Thoracic aorta (tissue), 2 donors: ENCODE data around the gene PARG. TPM values are rescaled to one million over a fixed set of nuclear protein-coding genes. Genes with fewer than 3 reads are reported as not detected.
"Not testable (repeated sequence)": the region's sequence is repeated elsewhere in the genome, so short reads cannot be mapped to it uniquely, and the experiment has no call there.

Source experiments
- ATAC-seq: fragments of 150-250 bp; one replicate; pipeline ENCODE4 v1.8.0; 2017; ENCODE audit warnings: low read depth; ENCODE audit not compliant: insufficient number of reproducible peaks, low FRiP score
- DNase-seq: peaks from one replicate; pipeline ENCODE4 v3.0.0-alpha.2; 2020; ENCODE audit warnings: low spot score
- H3K27ac ChIP-seq, 2 donors: fragments of 200-600 bp; sonication (generic); 1 replicate in 1 of 2; 2 replicates in 1 of 2; pipeline ENCODE4 v1.5.1; 2016; ENCODE audit warnings: mild to moderate bottlenecking in 2 of 2, moderate library complexity in 2 of 2
- H3K27me3 ChIP-seq: fragments of 200-600 bp; sonication (generic); replicated peaks from 2 replicates; pipeline ENCODE4 v1.6.0; 2016; ENCODE audit warnings: mild to moderate bottlenecking; ENCODE audit not compliant: insufficient read depth
- H3K36me3 ChIP-seq: fragments of 200-600 bp; sonication (generic); one replicate; pipeline ENCODE4 v1.5.1; 2016
- H3K4me1 ChIP-seq, 2 donors: fragments of 200-600 bp; sonication (generic); 1 replicate in 1 of 2; 2 replicates in 1 of 2; pipeline versions ENCODE4 v1.5.1 to v1.6.0; 2016; ENCODE audit warnings: low read depth in 2 of 2, mild to moderate bottlenecking in 1 of 2; ENCODE audit not compliant: control insufficient read depth in 1 of 2
- H3K4me3 ChIP-seq: fragments of 200-600 bp; sonication (generic); 2 replicates; pipeline ENCODE4 v1.5.1; 2016; ENCODE audit warnings: mild to moderate bottlenecking
- H3K9me3 ChIP-seq: fragments of 200-600 bp; sonication (generic); 2 replicates; pipeline ENCODE4 v1.5.1; 2016
- total RNA-seq, 2 donors: library from RNA; depleted of rRNA; stranded (reverse); fragments of >200 nt; gene quantifications; one replicate each; pipeline versions ENCODE4 v1.1.0 to v1.2.3, GENCODE V29; 2016
- TF ChIP-seq, protein P1 (sequence below): fragments of 200-600 bp; sonication (generic); IDR thresholded peaks from one replicate; pipeline ENCODE4 v1.5.1; 2019; ENCODE audit warnings: antibody characterized with exemption

PARG gene
- total RNA-seq, 2 donors from 2014 or later = 24.0 to 62.9 TPM

DNA sequence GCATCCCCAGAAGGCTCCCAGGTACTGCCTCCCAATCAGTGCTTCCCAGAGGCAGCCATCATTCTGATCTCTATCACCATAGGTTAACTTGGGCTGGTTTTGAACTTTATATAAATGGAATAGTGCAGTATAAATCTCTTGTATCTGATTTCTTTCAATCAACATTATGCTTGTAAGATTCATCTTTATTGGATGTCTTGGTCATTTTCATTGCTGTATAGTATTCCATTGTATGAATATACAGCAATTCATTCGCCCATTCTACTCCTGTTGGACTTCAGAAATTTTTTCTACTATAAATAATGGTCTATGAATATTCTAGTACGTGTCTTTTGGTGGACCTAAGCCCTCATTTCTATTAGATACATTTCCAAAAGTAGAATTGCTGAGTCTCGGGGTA lies 163.6 kb downstream of the PARG start:
- Histone ChIP-seq H3K27me3 (no peaks in the 10 kb centered on the region), H3K27ac (no peak overlapping the region), H3K4me3 (no peak overlapping the region), H3K9me3 (no peaks in the 10 kb centered on the region), H3K4me1 (no peaks in the 10 kb centered on the region), H3K36me3 (no peaks in the 10 kb centered on the region)
- TF ChIP-seq, protein P1, sequence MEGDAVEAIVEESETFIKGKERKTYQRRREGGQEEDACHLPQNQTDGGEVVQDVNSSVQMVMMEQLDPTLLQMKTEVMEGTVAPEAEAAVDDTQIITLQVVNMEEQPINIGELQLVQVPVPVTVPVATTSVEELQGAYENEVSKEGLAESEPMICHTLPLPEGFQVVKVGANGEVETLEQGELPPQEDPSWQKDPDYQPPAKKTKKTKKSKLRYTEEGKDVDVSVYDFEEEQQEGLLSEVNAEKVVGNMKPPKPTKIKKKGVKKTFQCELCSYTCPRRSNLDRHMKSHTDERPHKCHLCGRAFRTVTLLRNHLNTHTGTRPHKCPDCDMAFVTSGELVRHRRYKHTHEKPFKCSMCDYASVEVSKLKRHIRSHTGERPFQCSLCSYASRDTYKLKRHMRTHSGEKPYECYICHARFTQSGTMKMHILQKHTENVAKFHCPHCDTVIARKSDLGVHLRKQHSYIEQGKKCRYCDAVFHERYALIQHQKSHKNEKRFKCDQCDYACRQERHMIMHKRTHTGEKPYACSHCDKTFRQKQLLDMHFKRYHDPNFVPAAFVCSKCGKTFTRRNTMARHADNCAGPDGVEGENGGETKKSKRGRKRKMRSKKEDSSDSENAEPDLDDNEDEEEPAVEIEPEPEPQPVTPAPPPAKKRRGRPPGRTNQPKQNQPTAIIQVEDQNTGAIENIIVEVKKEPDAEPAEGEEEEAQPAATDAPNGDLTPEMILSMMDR = no peak
- ATAC-seq (no peak), DNase-seq (no peak)

DNA sequence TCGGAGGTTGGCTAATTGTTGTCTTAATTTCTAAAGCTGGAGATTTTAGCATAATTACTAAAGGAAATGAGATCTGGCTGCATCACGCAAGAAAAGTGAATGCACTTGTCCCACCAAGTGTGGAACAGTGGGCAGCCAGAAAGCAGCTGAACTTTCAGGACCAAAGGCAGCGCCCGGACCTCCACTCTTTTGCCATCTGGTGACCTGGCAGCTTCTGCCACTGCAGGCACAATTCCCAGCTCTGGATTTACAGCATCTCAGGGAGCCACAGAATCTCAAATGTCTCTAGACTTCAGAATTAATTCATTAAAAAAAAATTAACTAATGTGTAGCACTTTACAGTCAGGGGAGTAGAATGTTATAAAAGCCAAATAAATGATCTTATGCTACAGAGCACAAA lies 165.0 kb downstream of the PARG start:
- DNase-seq (no peak), ATAC-seq (no peak)
- H3K4me1 ChIP-seq = no peaks in the 10 kb centered on the region
- H3K27ac ChIP-seq = no peak overlapping the region
- no peaks in the 10 kb centered on the region for H3K27me3 ChIP-seq
- H3K9me3 ChIP-seq = no peaks in the 10 kb centered on the region
- no peak overlapping the region for H3K4me3 ChIP-seq
- H3K36me3 ChIP-seq = no peaks in the 10 kb centered on the region
- TF ChIP-seq, protein P1 = no peak

DNA sequence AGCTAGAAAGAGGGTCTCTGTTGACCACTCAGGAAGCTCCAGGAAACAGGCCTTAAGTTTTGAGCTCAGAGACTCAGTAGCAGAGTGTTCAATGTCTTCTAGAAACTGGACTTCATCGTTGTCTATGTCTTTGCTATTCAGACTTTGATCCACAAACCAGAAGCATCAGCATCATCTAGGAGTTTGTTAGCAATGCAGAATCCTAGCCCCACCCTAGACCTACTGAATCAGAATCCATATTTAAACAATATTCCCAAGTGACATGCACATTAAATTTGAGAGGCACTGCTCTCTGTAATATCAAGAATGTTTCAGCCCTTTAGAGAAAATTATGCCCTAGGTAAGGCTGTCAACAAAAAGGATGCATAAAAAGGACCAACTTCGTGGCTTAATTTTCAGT lies 166.8 kb downstream of the PARG start:
- Histone ChIP-seq H3K27ac (no peak overlapping the region), H3K36me3 (no peaks in the 10 kb centered on the region), H3K4me3 (no peak overlapping the region), H3K4me1 (no peaks in the 10 kb centered on the region), H3K9me3 (no peaks in the 10 kb centered on the region), H3K27me3 (no peaks in the 10 kb centered on the region)
- TF ChIP-seq, protein P1 = no peak
- DNase-seq = no peak
- ATAC-seq = no peak

DNA sequence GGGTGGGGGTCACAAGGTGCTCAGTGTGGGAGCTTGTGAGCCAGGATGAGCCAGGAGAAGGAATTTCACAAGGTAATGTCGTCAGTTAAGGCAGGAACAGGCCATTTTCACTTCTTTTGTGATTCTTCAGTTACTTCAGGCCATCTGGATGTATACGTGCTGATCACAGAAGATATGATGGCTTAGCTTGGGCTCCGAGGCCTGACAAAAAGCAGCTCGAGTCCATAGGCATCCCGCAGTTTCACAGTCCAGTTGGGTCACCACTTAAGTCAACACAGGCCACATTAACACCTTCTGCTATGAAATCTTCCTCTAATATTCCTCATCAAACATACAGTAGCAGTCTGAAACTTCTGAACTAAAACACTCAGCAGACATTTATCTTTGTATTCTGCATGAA lies 168.9 kb downstream of the PARG start:
- H3K36me3 ChIP-seq = not testable (repeated sequence)

DNA sequence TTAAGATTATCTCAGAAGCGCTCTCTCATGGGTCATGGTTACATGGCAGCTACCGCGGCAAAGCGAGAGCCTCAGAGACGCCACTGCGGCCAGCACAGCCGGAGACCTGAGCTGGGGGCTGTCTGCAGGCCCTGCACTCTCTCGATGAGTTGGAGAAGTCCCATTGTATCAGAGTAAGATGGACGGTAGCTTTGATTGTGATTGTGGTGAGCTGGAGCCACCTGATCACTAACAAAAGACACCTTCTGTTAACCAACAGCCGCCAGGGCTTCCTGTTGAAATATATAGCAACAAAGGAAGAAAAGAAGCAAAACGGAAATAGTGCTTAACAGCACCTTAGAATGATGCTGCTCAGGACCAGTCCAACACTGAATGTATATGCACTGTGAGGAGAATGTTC lies 170.8 kb downstream of the PARG start:
- not testable (repeated sequence) for H3K27me3 ChIP-seq, DNase-seq, ATAC-seq, H3K9me3 ChIP-seq, H3K36me3 ChIP-seq, H3K27ac ChIP-seq, H3K4me1 ChIP-seq, H3K4me3 ChIP-seq

More for the DNA sequence above, 168.9 kb downstream of the PARG start:
- not testable (repeated sequence) for H3K27ac ChIP-seq, H3K4me1 ChIP-seq, H3K27me3 ChIP-seq, DNase-seq, ATAC-seq, H3K9me3 ChIP-seq, H3K4me3 ChIP-seq

DNA sequence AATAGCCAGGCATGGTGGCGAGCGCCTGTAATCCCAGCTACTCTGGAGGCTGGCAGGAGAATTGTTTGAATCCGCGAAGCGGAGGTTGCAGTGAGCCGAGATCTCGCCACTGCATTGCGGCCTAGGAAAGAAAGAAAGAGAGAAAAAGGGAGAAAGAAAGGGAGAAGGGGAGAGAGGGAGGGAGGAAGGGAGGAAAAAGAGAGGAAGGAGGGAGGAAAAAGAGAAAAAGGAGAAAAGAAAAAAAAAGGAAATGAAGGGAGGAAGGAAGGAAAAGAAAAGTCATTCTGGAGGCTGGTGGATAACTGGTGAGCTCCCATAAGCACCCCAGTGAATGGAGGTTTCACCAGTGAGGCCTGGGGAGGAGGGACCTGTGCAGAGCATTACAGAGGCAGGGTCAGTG lies 172.1 kb downstream of the PARG start:
- no peak overlapping the region for H3K4me3 ChIP-seq
- TF ChIP-seq, protein P1 = no peak
- H3K27ac ChIP-seq = no peak overlapping the region
- H3K27me3 ChIP-seq = no peaks in the 10 kb centered on the region
- H3K9me3 ChIP-seq = no peaks in the 10 kb centered on the region
- ATAC-seq = no peak
- no peak for DNase-seq
- H3K4me1 ChIP-seq = no peaks in the 10 kb centered on the region
- no peaks in the 10 kb centered on the region for H3K36me3 ChIP-seq
